Parathyroid adenoma (tissue), 2 donors: ENCODE data around the gene OVCA2.

Experiments used
- H2AFZ ChIP-seq: fragments of 300-600 bp; sonication (generic); one replicate; pipeline ENCODE4 v1.7.0; 2017; ENCODE audit warnings: antibody characterized with exemption, mild to moderate bottlenecking
- H3K27ac ChIP-seq: fragments of 300-600 bp; sonication (generic); one replicate; pipeline ENCODE4 v1.7.0; 2017
- H3K27me3 ChIP-seq: fragments of 300-600 bp; sonication (generic); one replicate; pipeline ENCODE4 v1.7.0; 2017; ENCODE audit warnings: low read length; ENCODE audit not compliant: control insufficient read depth, insufficient read depth
- H3K36me3 ChIP-seq: fragments of 300-600 bp; sonication (generic); one replicate; pipeline ENCODE4 v1.7.0; 2017; ENCODE audit warnings: low read length; ENCODE audit not compliant: control insufficient read depth, insufficient read depth
- H3K4me1 ChIP-seq: fragments of 300-600 bp; sonication (generic); one replicate; pipeline ENCODE4 v1.7.0; 2017; ENCODE audit warnings: control low read depth
- H3K4me2 ChIP-seq: fragments of 300-600 bp; sonication (generic); one replicate; pipeline ENCODE4 v1.7.0; 2017; ENCODE audit warnings: low read length
- H3K4me3 ChIP-seq: fragments of 300-600 bp; sonication (generic); one replicate; pipeline ENCODE4 v1.7.0; 2017; ENCODE audit warnings: low read depth, low read length
- H3K79me2 ChIP-seq: fragments of 300-600 bp; sonication (generic); one replicate; pipeline ENCODE4 v1.7.0; 2017; ENCODE audit warnings: control low read depth
- H3K9ac ChIP-seq: fragments of 300-600 bp; sonication (generic); one replicate; pipeline ENCODE4 v1.7.0; 2017; ENCODE audit warnings: mild to moderate bottlenecking
- H3K9me3 ChIP-seq: fragments of 300-600 bp; sonication (generic); one replicate; pipeline ENCODE4 v1.7.0; 2017; ENCODE audit warnings: low read length; ENCODE audit not compliant: control insufficient read depth
- TF ChIP-seq, protein P1 (sequence below): fragments of 300-600 bp; sonication (generic); IDR thresholded peaks from one replicate; pipeline ENCODE4 v1.7.0; 2017; ENCODE audit warnings: antibody characterized with exemption, mild to moderate bottlenecking
- donor health status: primary hyperparathyroidism.

OVCA2 gene

DNA sequence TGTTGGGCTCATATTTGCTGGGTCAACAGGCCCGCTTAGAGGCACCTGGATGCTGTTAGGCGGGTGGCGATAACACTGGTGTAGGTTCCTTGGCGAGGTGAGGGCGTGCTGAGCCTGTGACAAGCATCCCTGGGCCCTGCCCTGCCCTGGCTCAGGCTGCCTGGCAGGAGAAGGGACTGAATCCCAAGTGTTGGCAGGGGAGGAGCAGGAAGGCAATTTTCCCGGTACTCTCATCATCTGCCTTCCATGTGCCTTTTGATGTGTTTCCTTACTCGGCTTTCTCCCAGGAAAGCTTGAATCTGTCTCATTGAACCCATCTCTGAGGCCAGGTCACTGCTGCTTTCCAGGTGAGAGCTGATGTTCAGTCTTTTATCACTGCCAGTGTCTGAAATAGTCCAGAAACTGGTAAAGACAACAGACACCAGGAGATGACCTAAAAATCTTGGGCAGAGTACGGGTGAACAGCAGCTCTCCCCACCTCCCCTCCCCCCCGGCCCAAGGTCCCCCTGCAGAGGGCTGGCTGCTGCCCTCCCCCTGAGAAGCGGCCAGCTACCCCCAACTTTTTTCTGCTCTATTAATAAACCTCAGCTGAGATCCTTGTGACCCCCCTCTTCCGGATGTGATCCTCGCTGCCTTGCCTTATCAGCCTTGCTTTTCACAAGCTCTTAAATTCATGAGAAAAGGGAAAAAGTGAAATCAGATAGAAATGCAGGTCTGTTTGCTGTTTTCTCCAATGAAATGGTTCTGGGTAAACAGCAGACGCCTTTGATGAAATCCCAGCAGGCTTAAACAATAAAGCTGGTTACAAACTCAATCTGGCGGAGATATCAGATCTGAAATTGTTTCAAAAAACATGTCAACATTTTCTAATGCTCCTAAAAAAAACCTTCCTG lies 45.7 kb upstream of the OVCA2 start:
- Histone ChIP-seq H3K9me3 (no peaks in the 10 kb centered on the region), H3K36me3 (no peaks in the 10 kb centered on the region), H3K79me2 (no peaks in the 10 kb centered on the region), H3K4me3 (no peak overlapping the region), H3K9ac (no peak overlapping the region), H3K27ac (no peak overlapping the region), H3K4me2 (peak overlapping the region; percentile 4), H3K27me3 (no peaks in the 10 kb centered on the region), H2AFZ (peak overlapping the region; percentile 55), H3K4me1 (peaks cover 8% of the 10 kb centered on the region)
- TF ChIP-seq, protein P1, sequence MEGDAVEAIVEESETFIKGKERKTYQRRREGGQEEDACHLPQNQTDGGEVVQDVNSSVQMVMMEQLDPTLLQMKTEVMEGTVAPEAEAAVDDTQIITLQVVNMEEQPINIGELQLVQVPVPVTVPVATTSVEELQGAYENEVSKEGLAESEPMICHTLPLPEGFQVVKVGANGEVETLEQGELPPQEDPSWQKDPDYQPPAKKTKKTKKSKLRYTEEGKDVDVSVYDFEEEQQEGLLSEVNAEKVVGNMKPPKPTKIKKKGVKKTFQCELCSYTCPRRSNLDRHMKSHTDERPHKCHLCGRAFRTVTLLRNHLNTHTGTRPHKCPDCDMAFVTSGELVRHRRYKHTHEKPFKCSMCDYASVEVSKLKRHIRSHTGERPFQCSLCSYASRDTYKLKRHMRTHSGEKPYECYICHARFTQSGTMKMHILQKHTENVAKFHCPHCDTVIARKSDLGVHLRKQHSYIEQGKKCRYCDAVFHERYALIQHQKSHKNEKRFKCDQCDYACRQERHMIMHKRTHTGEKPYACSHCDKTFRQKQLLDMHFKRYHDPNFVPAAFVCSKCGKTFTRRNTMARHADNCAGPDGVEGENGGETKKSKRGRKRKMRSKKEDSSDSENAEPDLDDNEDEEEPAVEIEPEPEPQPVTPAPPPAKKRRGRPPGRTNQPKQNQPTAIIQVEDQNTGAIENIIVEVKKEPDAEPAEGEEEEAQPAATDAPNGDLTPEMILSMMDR = no peak

DNA sequence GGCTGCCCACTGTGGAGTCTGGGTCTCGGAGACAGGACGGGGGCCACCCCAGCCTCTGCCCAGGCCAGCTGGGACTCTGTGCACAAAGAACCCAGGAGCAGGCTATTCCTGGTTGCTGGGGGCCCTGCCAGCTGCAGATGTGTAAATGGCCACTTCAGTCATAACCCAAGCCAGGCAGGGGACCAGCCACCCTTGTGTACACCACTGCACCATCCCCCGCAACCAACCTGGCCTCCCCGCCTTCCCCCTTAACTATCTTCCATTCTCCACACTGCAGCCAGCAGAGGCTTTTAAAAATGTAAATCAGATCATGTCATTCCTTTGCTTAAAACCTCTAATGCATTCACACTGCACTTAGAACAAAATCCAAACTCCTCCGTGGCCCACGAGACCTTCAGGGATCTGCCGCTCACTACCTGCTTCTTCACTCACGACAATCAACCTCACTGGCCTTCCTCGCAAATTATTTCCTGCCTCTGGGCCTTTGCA lies 45.0 kb upstream of the OVCA2 start:
- Histone ChIP-seq H3K27ac (no peak overlapping the region), H3K9me3 (no peaks in the 10 kb centered on the region), H3K4me3 (no peak overlapping the region), H3K9ac (no peak overlapping the region), H3K79me2 (no peaks in the 10 kb centered on the region), H2AFZ (peak overlapping the region; percentile 55), H3K36me3 (no peaks in the 10 kb centered on the region), H3K4me1 (peaks cover 8% of the 10 kb centered on the region), H3K27me3 (no peaks in the 10 kb centered on the region), H3K4me2 (no peak overlapping the region)
- TF ChIP-seq, protein P1 = no peak

DNA sequence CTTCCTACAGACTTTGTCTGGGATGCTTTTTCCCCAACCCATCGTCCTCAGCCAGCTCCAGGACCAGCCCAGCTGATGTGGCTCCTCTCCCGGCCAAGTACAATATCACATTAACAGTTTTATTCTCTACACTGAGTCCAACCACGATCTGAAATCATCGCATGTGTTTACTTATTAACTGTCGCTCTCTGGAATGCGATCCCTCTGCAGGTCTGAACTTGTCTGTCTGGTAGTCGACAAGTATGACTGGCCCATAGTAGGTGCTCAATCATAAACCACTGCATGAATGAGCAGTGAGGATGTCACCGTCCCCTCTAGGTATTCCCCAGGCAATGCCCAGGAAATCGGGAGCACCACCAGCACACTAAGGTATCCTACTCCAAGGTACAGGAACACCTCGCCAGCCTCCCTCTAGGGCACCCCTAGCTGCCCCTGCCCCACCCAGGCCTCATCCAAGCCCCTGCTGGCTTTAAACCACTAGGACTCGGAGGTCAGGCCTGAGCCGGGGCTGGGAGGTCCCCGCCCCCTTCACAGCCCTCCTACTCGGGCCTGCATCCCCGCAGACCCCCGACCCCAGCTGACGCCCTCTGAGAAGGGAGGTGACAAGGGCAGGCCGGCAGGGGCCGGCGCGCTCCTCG lies 44.4 kb upstream of the OVCA2 start:
- Histone ChIP-seq H3K36me3 (no peaks in the 10 kb centered on the region), H3K4me2 (no peak overlapping the region), H3K27ac (no peak overlapping the region), H3K9me3 (no peaks in the 10 kb centered on the region), H2AFZ (no peak overlapping the region), H3K4me1 (peaks cover 8% of the 10 kb centered on the region), H3K79me2 (no peaks in the 10 kb centered on the region), H3K4me3 (no peak overlapping the region), H3K27me3 (no peaks in the 10 kb centered on the region), H3K9ac (no peak overlapping the region)
- TF ChIP-seq, protein P1 = no peak

DNA sequence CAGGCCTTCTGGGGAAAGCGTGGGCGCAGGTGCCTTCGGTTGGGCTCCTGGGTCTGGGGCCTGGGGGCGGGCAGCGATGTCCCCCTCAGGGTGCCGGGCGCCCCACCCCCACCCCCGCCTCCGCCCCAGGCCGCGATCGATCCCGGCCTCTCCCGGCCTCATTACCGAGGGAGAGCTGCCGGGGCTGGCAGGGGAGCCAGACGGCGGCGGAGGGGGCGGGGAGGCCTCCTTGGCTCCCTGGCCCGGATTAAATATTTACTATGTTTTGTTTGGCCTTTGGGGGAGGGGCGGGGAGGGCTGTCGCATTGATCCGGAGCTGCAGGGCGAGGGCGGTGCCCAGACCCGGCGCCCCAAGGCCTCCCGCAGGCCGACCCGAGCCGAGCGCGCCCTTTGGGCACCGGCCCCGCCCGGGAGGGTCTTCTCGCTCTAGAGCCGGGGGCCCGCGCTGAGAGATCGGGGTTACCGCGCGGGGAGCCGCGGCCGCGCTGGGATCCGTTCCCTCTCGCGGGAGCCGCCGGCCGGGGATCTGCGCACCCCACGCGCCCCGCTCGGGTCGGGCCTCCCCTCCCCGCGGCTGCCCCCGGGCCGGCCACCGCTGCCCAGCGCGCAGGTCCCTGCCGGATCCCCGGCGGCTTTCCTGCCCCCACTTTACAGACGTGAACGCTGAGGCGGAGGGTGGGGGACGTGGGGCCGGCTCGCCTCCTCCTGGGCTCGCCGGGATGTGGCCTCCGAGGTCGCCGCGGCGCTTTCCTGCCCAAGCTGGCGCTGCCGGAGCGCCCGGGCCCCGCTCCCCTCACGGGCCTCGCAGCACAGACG lies 43.7 kb upstream of the OVCA2 start:
- TF ChIP-seq, protein P1 = no peak
- Histone ChIP-seq H3K4me3 (no peak overlapping the region), H3K36me3 (no peaks in the 10 kb centered on the region), H3K9me3 (no peaks in the 10 kb centered on the region), H3K27ac (no peak overlapping the region), H3K27me3 (no peaks in the 10 kb centered on the region), H3K4me1 (peaks cover 8% of the 10 kb centered on the region), H3K9ac (no peak overlapping the region), H3K79me2 (no peaks in the 10 kb centered on the region), H2AFZ (peak overlapping the region; percentile 53), H3K4me2 (no peak overlapping the region)
